SH-SY5Y (cell line): ENCODE results near the gene GSG1L.

Experiments used
- GATA2 ChIP-seq: IDR thresholded peaks from 2 replicates; pipeline ENCODE4 v1.6.1; 2011; ENCODE audit warnings: mild to moderate bottlenecking, low read depth, low read length
- GATA3 ChIP-seq: IDR thresholded peaks from 2 replicates; pipeline ENCODE4 v1.6.1; 2011; ENCODE audit warnings: low read depth, mild to moderate bottlenecking, low read length, moderate library complexity

DNA sequence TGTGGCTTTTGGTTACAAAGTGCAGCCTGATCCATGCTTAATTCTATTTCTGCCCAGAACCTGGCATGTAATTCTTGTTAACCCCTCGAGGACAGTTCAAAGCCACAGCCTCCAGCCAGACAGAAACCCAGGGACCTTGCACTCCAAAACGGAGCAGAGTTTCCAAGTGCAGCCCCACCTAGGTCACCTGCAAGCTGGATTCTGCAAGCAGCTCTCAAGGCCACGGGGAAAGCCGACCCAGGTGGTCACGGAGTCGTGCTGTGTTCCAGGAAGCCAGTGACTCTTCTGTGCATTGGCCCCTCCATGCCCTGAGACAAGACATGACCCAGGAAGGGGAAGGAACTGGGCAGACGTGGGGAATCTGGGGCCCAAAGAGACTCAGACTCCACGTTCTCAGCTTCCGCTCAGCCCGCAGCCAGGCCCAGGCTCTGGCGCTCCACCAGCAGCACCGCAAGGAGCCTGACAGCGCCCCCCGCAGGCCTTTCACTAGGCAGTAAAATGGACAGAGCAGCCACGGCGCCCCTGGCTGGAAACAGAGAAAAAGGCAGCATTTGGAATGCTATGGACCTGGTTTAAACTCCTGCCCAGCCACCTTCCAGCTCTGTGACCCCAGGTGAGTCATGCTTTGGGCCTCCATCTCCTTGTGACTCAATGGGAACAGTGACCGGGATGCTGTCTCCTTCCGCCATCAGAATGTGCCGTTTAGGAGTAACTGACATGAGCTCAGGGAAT is 27.3 kb upstream of the GSG1L start:
- no peak for TF ChIP-seq GATA2
- TF ChIP-seq GATA3 = no peak
